HepG2 (cell line): ENCODE measurements around the gene DNAJB6. TPM values are rescaled to one million over a fixed set of nuclear protein-coding genes. Genes with fewer than 3 reads are reported as not detected.
A peak's percentile ranks its signal among the peaks of the same experiment; 100 is the strongest.

Source experiments
- AHR ChIP-seq: IDR thresholded peaks from 2 replicates; pipeline ENCODE4 v1.6.1; 2018; ENCODE audit warnings: missing genetic modification reagents, missing compliant biosample characterization
- BORCS8-MEF2B ChIP-seq: sonication (generic); formaldehyde crosslinking; IDR thresholded peaks from 2 replicates; pipeline ENCODE4 v1.8.0; 2022; ENCODE audit warnings: mild to moderate bottlenecking, missing genetic modification reagents
- GABPB1 ChIP-seq: IDR thresholded peaks from 2 replicates; pipeline ENCODE4 v1.6.1; 2016; ENCODE audit warnings: mild to moderate bottlenecking, missing genetic modification reagents, moderate library complexity, missing compliant biosample characterization
- GATAD2A ChIP-seq: IDR thresholded peaks from 2 replicates; pipeline ENCODE4 v1.6.1; 2016
- MTF1 ChIP-seq: sonication (generic); formaldehyde crosslinking; IDR thresholded peaks from 2 replicates; pipeline ENCODE4 v1.5.0; 2020; ENCODE audit warnings: missing genetic modification reagents
- MYC ChIP-seq: sonication (generic); formaldehyde crosslinking; IDR thresholded peaks from 2 replicates; pipeline ENCODE4 v1.9.0; 2021; ENCODE audit warnings: missing genetic modification reagents, borderline replicate concordance
- NFE2L2 ChIP-seq: fragments of 150-350 bp; IDR thresholded peaks from 2 replicates; pipeline ENCODE4 v1.6.1; 2014; ENCODE audit warnings: low read length
- SALL1 ChIP-seq: sonication (generic); formaldehyde crosslinking; IDR thresholded peaks from 2 replicates; pipeline ENCODE4 v1.8.0; 2022; ENCODE audit warnings: mild to moderate bottlenecking, missing genetic modification reagents
- SP140L ChIP-seq: sonication (generic); formaldehyde crosslinking; IDR thresholded peaks from 2 replicates; pipeline ENCODE4 v1.4.0; 2020; ENCODE audit warnings: missing genetic modification reagents, borderline replicate concordance
- TAF15 ChIP-seq: fragments of 200-400 bp; formaldehyde crosslinking; IDR thresholded peaks from one replicate; pipeline ENCODE4 v1.6.1; 2018; ENCODE audit warnings: mild to moderate bottlenecking, low read depth, low read length; ENCODE audit not compliant: poor library complexity, severe bottlenecking
- TARDBP ChIP-seq: sonication (generic); formaldehyde crosslinking; IDR thresholded peaks from 2 replicates; pipeline ENCODE4 v1.8.0; 2022; ENCODE audit warnings: mild to moderate bottlenecking, missing genetic modification reagents
- TCF12 ChIP-seq, 2 experiments: fragments of 450-650 bp in 1 of 2; sonication (generic) in 1 of 2; formaldehyde crosslinking in 1 of 2; IDR thresholded peaks; 2 replicates each; pipeline versions ENCODE4 v1.6.1 to v1.8.0; 2017 to 2022; ENCODE audit warnings: antibody characterized with exemption in 1 of 2, mild to moderate bottlenecking in 1 of 2, missing genetic modification reagents in 1 of 2, moderate library complexity in 1 of 2
- ZNF253 ChIP-seq: sonication (generic); formaldehyde crosslinking; IDR thresholded peaks from 2 replicates; pipeline ENCODE4 v1.8.0; 2022; ENCODE audit warnings: mild to moderate bottlenecking, missing genetic modification reagents, borderline replicate concordance
- ZNF33A ChIP-seq: sonication (generic); formaldehyde crosslinking; IDR thresholded peaks from 2 replicates; pipeline ENCODE4 v1.5.1; 2020; ENCODE audit warnings: missing genetic modification reagents, mild to moderate bottlenecking, moderate library complexity, borderline replicate concordance
- ZNF577 ChIP-seq: sonication (generic); formaldehyde crosslinking; IDR thresholded peaks from 2 replicates; pipeline ENCODE4 v1.4.0; 2020; ENCODE audit warnings: mild to moderate bottlenecking, low read depth, missing genetic modification reagents, borderline replicate concordance
- ZNF781 ChIP-seq: sonication (generic); formaldehyde crosslinking; IDR thresholded peaks from 2 replicates; pipeline ENCODE4 v1.5.1; 2020; ENCODE audit warnings: borderline replicate concordance, mild to moderate bottlenecking, missing genetic modification reagents; ENCODE audit errors: not compliant biosample characterization
- ZNF883 ChIP-seq: sonication (generic); formaldehyde crosslinking; IDR thresholded peaks from 2 replicates; pipeline ENCODE4 v1.5.1; 2020; ENCODE audit warnings: mild to moderate bottlenecking, missing genetic modification reagents; ENCODE audit errors: not compliant biosample characterization
- polyA plus RNA-seq, 8 experiments: library from polyadenylated mRNA; depleted of rRNA in 3 of 8; stranded (reverse) in 7 of 8; unstranded in 1 of 8; fragments of >200 nt; fragmentation: Illumina TruSeq in 4 of 8; extraction: Trizol in 4 of 8; gene quantifications; 2 replicates each; pipeline versions ENCODE4 v1.2.1 to v1.2.3, GENCODE V29; 2011 to 2016; ENCODE audit warnings: low read depth in 4 of 8, missing spikeins in 1 of 8, mixed read lengths in 1 of 8; ENCODE audit not compliant: insufficient read depth in 1 of 8
- total RNA-seq, 5 experiments: library from RNA; depleted of rRNA; stranded (reverse); fragments of >200 nt; fragmentation: Illumina TruSeq; extraction: Trizol; gene quantifications; 2 replicates each; pipeline ENCODE4 v1.2.3, GENCODE V29; 2016; ENCODE audit warnings: low read depth in 1 of 5
- TF ChIP-seq, protein P1 (sequence below): IDR thresholded peaks from 2 replicates; pipeline ENCODE4 v1.6.1; 2016; ENCODE audit warnings: mild to moderate bottlenecking
- TF ChIP-seq, protein P2 (sequence below): sonication (generic); formaldehyde crosslinking; conservative IDR thresholded peaks from 2 replicates; pipeline ENCODE4 v1.4.0; 2020; ENCODE audit warnings: mild to moderate bottlenecking, missing genetic modification reagents, moderate library complexity
- TF ChIP-seq, protein P3 (sequence below), 2 experiments: sonication (generic) in 1 of 2; formaldehyde crosslinking in 1 of 2; IDR thresholded peaks; 2 replicates each; pipeline versions ENCODE4 v1.5.1 to v1.6.1; 2011 to 2020; ENCODE audit warnings: borderline replicate concordance in 1 of 2, low read depth in 1 of 2, low read length in 1 of 2, mild to moderate bottlenecking in 1 of 2, missing genetic modification reagents in 1 of 2, moderate library complexity in 1 of 2

The DNAJB6 gene
- total and polyA plus RNA-seq, 2 of the 13 experiments (the other 11 are each of a cell fraction or from before 2014, with no cell fraction given): 29.9 to 53.9 TPM

DNA sequence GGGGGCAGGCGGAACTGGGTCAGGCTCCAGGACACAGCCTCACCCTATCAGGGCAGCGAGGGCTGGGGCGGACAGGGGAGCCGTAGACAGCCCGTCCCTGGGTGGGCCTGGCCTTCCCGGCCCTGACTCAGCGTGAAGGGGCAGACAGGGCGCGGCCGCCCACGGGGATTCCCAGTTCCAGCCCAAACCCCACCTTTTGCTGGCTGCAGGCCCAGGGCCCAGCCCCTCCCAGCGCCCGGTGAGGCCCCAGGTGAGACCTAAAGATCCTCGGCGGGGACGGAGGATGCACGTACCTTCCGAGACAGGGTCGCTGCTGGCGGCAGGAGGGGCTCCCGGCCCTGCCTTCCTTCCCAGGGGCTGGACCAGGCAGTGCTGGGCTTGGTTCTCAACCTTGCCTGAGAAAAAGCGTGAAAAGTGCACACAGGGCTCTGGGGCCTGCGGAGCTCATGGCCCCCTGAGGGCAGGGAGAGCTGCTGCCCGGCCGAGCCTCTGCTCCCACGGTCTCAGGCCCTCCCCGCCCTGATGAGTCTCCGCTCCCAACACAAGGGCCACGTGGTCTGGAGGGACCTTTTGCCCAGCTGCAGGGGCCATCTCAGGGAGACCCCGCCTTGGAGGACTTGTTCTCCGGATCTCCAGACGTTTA lies 43.9 kb upstream of the DNAJB6 start (continued):
- TF ChIP-seq GABPB1 (CRISPR knock-in tag) (peak; percentile 49; the same call in 1 of the 2 replicates), SALL1 (peak; percentile 39; the same call in 1 of the 2 replicates), TAF15 (peak; percentile 35), ZNF883 (peak; percentile 55), AHR (CRISPR knock-in tag) (no peak), ZNF577 (CRISPR knock-in tag) (no peak), SP140L (CRISPR knock-in tag) (no peak), MTF1 (no peak), TCF12 (IDR thresholded peaks at IDR 0.05) (no peak), TCF12 (CRISPR knock-in tag; IDR thresholded peaks at IDR 0.05) (0 out of 2 replicates have a peak, but pooled peaks have one; percentile 27), NFE2L2 (no peak), ZNF781 (CRISPR knock-in tag) (no peak), GATAD2A (0 out of 2 replicates have a peak, but pooled peaks have one; percentile 9), MYC (CRISPR knock-in tag) (peak; percentile 52; the same call in 1 of the 2 replicates), ZNF253 (CRISPR knock-in tag) (no peak), TARDBP (CRISPR knock-in tag) (0 out of 2 replicates have a peak, but pooled peaks have one; percentile 31), ZNF33A (CRISPR knock-in tag) (no peak), BORCS8-MEF2B (CRISPR knock-in tag) (peak; percentile 47; the same call in 1 of the 2 replicates)
- TF ChIP-seq, protein P1, sequence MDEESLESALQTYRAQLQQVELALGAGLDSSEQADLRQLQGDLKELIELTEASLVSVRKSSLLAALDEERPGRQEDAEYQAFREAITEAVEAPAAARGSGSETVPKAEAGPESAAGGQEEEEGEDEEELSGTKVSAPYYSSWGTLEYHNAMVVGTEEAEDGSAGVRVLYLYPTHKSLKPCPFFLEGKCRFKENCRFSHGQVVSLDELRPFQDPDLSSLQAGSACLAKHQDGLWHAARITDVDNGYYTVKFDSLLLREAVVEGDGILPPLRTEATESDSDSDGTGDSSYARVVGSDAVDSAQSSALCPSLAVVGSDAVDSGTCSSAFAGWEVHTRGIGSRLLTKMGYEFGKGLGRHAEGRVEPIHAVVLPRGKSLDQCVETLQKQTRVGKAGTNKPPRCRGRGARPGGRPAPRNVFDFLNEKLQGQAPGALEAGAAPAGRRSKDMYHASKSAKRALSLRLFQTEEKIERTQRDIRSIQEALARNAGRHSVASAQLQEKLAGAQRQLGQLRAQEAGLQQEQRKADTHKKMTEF (CRISPR knock-in tag): peak; percentile 49; the same call in 1 of the 2 replicates
- TF ChIP-seq, protein P2, sequence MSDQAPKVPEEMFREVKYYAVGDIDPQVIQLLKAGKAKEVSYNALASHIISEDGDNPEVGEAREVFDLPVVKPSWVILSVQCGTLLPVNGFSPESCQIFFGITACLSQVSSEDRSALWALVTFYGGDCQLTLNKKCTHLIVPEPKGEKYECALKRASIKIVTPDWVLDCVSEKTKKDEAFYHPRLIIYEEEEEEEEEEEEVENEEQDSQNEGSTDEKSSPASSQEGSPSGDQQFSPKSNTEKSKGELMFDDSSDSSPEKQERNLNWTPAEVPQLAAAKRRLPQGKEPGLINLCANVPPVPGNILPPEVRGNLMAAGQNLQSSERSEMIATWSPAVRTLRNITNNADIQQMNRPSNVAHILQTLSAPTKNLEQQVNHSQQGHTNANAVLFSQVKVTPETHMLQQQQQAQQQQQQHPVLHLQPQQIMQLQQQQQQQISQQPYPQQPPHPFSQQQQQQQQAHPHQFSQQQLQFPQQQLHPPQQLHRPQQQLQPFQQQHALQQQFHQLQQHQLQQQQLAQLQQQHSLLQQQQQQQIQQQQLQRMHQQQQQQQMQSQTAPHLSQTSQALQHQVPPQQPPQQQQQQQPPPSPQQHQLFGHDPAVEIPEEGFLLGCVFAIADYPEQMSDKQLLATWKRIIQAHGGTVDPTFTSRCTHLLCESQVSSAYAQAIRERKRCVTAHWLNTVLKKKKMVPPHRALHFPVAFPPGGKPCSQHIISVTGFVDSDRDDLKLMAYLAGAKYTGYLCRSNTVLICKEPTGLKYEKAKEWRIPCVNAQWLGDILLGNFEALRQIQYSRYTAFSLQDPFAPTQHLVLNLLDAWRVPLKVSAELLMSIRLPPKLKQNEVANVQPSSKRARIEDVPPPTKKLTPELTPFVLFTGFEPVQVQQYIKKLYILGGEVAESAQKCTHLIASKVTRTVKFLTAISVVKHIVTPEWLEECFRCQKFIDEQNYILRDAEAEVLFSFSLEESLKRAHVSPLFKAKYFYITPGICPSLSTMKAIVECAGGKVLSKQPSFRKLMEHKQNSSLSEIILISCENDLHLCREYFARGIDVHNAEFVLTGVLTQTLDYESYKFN (CRISPR knock-in tag): 0 out of 2 replicates have a peak, but pooled peaks have one; percentile 14
- TF ChIP-seq, protein P3, sequence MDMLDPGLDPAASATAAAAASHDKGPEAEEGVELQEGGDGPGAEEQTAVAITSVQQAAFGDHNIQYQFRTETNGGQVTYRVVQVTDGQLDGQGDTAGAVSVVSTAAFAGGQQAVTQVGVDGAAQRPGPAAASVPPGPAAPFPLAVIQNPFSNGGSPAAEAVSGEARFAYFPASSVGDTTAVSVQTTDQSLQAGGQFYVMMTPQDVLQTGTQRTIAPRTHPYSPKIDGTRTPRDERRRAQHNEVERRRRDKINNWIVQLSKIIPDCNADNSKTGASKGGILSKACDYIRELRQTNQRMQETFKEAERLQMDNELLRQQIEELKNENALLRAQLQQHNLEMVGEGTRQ (IDR thresholded peaks at IDR 0.05; ENCODE audit: low read depth, low read length): no peak
- TF ChIP-seq, protein P3 (CRISPR knock-in tag; IDR thresholded peaks at IDR 0.05; ENCODE audit: borderline replicate concordance): no peak; the same call in 1 of the 2 replicates
